Measurements from ENCODE around the gene RNF141.
A peak's percentile ranks its signal among the peaks of the same experiment; 100 is the strongest.

The RNF141 gene

GRCh38 chr11:10551845-10552352 lies 10.9 kb upstream of the RNF141 start:
- no peak overlapping the region for H3K9ac ChIP-seq (ENCODE audit: low read length)
- no peak overlapping the region for H3K14ac ChIP-seq (ENCODE audit: low read length in 2 of 2)
- H3K9me3 ChIP-seq (ENCODE audit: control insufficient read depth, low read length) = no peaks in the 10 kb centered on the region
- H2AK5ac ChIP-seq (ENCODE audit: low read length, severe bottlenecking) = no peak overlapping the region
- no peak overlapping the region for H3K4me3 ChIP-seq (ENCODE audit: insufficient read depth in 1 of 2, low read depth in 1 of 2, low read length in 2 of 2)
- no peak overlapping the region for H2BK5ac ChIP-seq (ENCODE audit: low read depth, low read length, poor library complexity, severe bottlenecking)
- no peak overlapping the region for H3K4ac ChIP-seq (ENCODE audit: low read depth in 1 of 2, low read length in 2 of 2)
- no peaks in the 10 kb centered on the region for H3K4me1 ChIP-seq (ENCODE audit: control insufficient read depth, insufficient read depth, low read depth, low read length)
- H2BK12ac ChIP-seq (ENCODE audit: low read length in 2 of 2) = no peak overlapping the region
- H2AFZ ChIP-seq (ENCODE audit: low read depth, low read length) = no peak overlapping the region
- no peak overlapping the region for H2BK15ac ChIP-seq (ENCODE audit: low read depth, poor library complexity, severe bottlenecking)
- WGBS = 96% methylated on average over 3 of the region's 3 CpGs
- H3K27me3 ChIP-seq (ENCODE audit: control insufficient read depth in 1 of 2, insufficient read depth in 1 of 2, low read length in 2 of 2) = no peaks in the 10 kb centered on the region
- no peak overlapping the region for H3K23ac ChIP-seq (ENCODE audit: low read length in 2 of 2)
- H3K79me1 ChIP-seq (replicated peaks; ENCODE audit: low read length, poor library complexity, severe bottlenecking) = no peaks in the 10 kb centered on the region
- H3K36me3 ChIP-seq (ENCODE audit: control insufficient read depth in 1 of 2, insufficient read depth in 2 of 2, low read depth in 1 of 2, low read length in 2 of 2) = no peaks in the 10 kb centered on the region
- H4K91ac ChIP-seq (ENCODE audit: low read length) = no peak overlapping the region
- H3K27ac ChIP-seq (ENCODE audit: low read length, poor library complexity, severe bottlenecking) = no peak overlapping the region
- no peak overlapping the region for H4K8ac ChIP-seq (ENCODE audit: low read length)
- no peak overlapping the region for H3K18ac ChIP-seq (ENCODE audit: low read depth in 1 of 2, low read length in 2 of 2)
- no peak overlapping the region for H2BK120ac ChIP-seq (ENCODE audit: low read depth, low read length)
- H3K4me2 ChIP-seq (ENCODE audit: low read length, poor library complexity, severe bottlenecking) = no peak overlapping the region
- no peak for DNase-seq

GRCh38 chr11:10551290-10551592 lies 10.3 kb upstream of the RNF141 start:
- H2BK5ac ChIP-seq (ENCODE audit: low read depth, low read length, poor library complexity, severe bottlenecking) = no peak overlapping the region
- H3K9ac ChIP-seq (ENCODE audit: low read length) = peak overlapping the region; percentile 70
- H3K4me1 ChIP-seq (ENCODE audit: control insufficient read depth, insufficient read depth, low read depth, low read length) = no peaks in the 10 kb centered on the region
- no peak overlapping the region for H2AK5ac ChIP-seq (ENCODE audit: low read length, severe bottlenecking)
- no peak overlapping the region for H3K14ac ChIP-seq (ENCODE audit: low read length in 2 of 2)
- no peaks in the 10 kb centered on the region for H3K36me3 ChIP-seq (ENCODE audit: control insufficient read depth in 1 of 2, insufficient read depth in 2 of 2, low read depth in 1 of 2, low read length in 2 of 2)
- no peaks in the 10 kb centered on the region for H3K79me1 ChIP-seq (replicated peaks; ENCODE audit: low read length, poor library complexity, severe bottlenecking)
- no peak overlapping the region for H3K18ac ChIP-seq (ENCODE audit: low read depth in 1 of 2, low read length in 2 of 2)
- H3K4ac ChIP-seq (ENCODE audit: low read depth in 1 of 2, low read length in 2 of 2) = no peak overlapping the region
- 94% methylated on average over 3 of the region's 4 CpGs for WGBS
- H2BK12ac ChIP-seq (ENCODE audit: low read length in 2 of 2) = no peak overlapping the region
- no peak overlapping the region for H3K4me2 ChIP-seq (ENCODE audit: low read length, poor library complexity, severe bottlenecking)
- no peak overlapping the region for H4K8ac ChIP-seq (ENCODE audit: low read length)
- no peak overlapping the region for H2BK15ac ChIP-seq (ENCODE audit: low read depth, poor library complexity, severe bottlenecking)
- no peak overlapping the region for H3K27ac ChIP-seq (ENCODE audit: low read length, poor library complexity, severe bottlenecking)
- no peak overlapping the region for H2BK120ac ChIP-seq (ENCODE audit: low read depth, low read length)
- no peak for DNase-seq
- H4K91ac ChIP-seq (ENCODE audit: low read length) = no peak overlapping the region
- no peak overlapping the region for H3K23ac ChIP-seq (ENCODE audit: low read length in 2 of 2)
- no peak overlapping the region for H2AFZ ChIP-seq (ENCODE audit: low read depth, low read length)
- H3K4me3 ChIP-seq (ENCODE audit: insufficient read depth in 1 of 2, low read depth in 1 of 2, low read length in 2 of 2) = peak overlapping the region in 1 of 2 experiments; percentile 15
- no peaks in the 10 kb centered on the region for H3K27me3 ChIP-seq (ENCODE audit: control insufficient read depth in 1 of 2, insufficient read depth in 1 of 2, low read length in 2 of 2)
- H3K9me3 ChIP-seq (ENCODE audit: control insufficient read depth, low read length) = no peaks in the 10 kb centered on the region

DNA sequence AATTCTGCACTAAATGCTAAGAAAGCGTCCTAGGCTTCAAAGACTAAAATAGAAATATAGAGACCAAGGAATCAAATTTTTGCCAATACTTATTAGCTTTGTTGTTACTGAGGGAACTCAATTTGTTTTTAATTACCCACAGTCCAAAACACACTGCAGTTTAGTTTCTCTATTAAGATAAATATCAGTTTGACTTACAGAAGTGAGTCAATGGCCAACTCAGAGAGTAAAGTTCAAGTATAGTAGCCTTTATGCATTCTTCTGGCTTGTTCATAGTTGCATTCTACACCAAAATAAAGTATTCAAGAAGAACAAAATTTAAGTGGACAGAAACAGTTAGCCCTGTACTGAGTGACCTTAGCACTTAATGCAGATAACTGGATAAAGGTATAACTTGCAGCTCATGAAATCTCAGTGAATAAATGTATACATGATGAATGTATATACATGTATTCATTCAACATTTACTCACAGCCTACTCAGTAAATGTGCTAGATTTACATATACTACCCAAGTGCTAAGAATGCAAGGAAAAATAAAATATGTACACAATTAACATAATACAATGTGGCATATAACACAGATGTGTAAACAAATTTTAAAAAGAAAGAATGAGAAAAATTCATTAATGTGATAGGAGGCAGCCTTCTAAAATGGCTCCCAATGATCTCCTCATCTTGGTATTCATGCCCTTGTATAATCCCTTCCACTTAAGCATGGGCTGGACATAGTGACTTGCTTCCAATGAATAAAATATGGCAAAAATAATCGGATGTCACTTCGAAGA lies 9.7 kb upstream of the RNF141 start:
- Histone ChIP-seq H3K23ac (ENCODE audit: low read length in 2 of 2) (no peak overlapping the region), H2BK5ac (ENCODE audit: low read depth, low read length, poor library complexity, severe bottlenecking) (no peak overlapping the region), H3K14ac (ENCODE audit: low read length in 2 of 2) (no peak overlapping the region), H3K4ac (ENCODE audit: low read depth in 1 of 2, low read length in 2 of 2) (no peak overlapping the region), H3K4me1 (ENCODE audit: control insufficient read depth, insufficient read depth, low read depth, low read length) (no peaks in the 10 kb centered on the region), H3K4me2 (ENCODE audit: low read length, poor library complexity, severe bottlenecking) (no peak overlapping the region), H3K18ac (ENCODE audit: low read depth in 1 of 2, low read length in 2 of 2) (no peak overlapping the region), H2AK5ac (ENCODE audit: low read length, severe bottlenecking) (no peak overlapping the region), H4K8ac (ENCODE audit: low read length) (no peak overlapping the region), H4K91ac (ENCODE audit: low read length) (no peak overlapping the region), H3K4me3 (ENCODE audit: insufficient read depth in 1 of 2, low read depth in 1 of 2, low read length in 2 of 2) (peak overlapping the region in 1 of 2 experiments; percentile 15), H3K79me1 (replicated peaks; ENCODE audit: low read length, poor library complexity, severe bottlenecking) (no peaks in the 10 kb centered on the region), H3K9ac (ENCODE audit: low read length) (peak overlapping the region; percentile 70), H3K27ac (ENCODE audit: low read length, poor library complexity, severe bottlenecking) (no peak overlapping the region), H2BK12ac (ENCODE audit: low read length in 2 of 2) (no peak overlapping the region), H2BK120ac (ENCODE audit: low read depth, low read length) (no peak overlapping the region), H3K9me3 (ENCODE audit: control insufficient read depth, low read length) (no peaks in the 10 kb centered on the region), H2BK15ac (ENCODE audit: low read depth, poor library complexity, severe bottlenecking) (no peak overlapping the region), H2AFZ (ENCODE audit: low read depth, low read length) (no peak overlapping the region), H3K27me3 (ENCODE audit: control insufficient read depth in 1 of 2, insufficient read depth in 1 of 2, low read length in 2 of 2) (no peaks in the 10 kb centered on the region), H3K36me3 (ENCODE audit: control insufficient read depth in 1 of 2, insufficient read depth in 2 of 2, low read depth in 1 of 2, low read length in 2 of 2) (no peaks in the 10 kb centered on the region)
- DNase-seq = peak; percentile 75
- 100% methylated on average over 2 of the region's 3 CpGs for WGBS

DNA sequence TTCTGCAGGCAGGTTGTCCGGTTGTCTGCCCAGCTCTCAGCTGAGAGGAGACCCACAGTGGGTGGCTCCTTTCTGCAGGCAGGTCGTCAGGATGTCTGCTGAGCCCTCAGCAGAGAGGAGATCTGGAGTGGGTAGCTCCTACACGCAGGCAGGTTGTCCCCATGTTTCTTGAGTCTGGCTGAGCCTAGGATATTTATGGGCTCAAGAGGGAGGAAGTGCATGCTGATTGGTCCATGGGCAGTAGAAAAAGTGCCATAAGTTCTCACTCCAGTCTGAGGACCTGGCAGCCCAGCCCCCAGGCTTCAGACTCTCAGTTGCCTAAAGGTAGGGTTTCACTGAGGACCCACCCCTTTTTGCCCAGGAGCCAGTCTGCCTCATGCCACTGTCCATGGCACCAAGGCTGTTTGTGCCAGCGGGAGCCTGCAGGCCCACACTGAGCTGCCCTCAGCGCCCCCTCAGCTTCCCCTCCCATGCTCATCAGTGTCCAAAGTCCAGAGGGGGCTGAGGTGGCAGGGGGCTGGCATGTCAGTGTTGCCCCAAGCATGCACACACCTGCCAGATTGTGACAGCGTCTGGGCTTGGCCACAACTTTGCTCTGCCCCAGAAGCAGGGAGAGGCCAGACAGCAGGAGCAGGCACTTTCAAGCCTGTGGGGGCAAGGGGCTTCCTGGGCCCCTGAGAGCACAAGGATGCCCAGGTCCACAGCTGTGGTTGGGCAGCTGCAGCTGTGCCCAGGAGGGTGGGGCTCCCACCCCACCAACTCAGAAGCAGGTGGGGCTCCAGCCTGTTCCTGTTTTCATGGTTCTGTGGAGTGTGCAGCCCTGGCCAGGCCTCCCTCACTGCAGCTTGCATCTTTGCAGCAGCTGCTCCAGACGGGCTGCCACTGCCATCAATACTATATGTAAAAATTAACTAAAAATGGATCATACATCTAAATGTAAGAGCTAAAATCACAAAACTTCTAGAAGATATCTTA lies 3.8 kb upstream of the RNF141 start:
- Histone ChIP-seq H3K4ac (ENCODE audit: low read depth in 1 of 2, low read length in 2 of 2) (no peak overlapping the region), H2BK12ac (ENCODE audit: low read length in 2 of 2) (no peak overlapping the region), H3K18ac (ENCODE audit: low read depth in 1 of 2, low read length in 2 of 2) (no peak overlapping the region), H3K4me1 (ENCODE audit: control insufficient read depth, insufficient read depth, low read depth, low read length) (no peaks in the 10 kb centered on the region), H3K14ac (ENCODE audit: low read length in 2 of 2) (peak overlapping the region in 1 of 2 experiments; percentile 30), H3K4me2 (ENCODE audit: low read length, poor library complexity, severe bottlenecking) (no peak overlapping the region), H2AFZ (ENCODE audit: low read depth, low read length) (no peak overlapping the region), H3K27me3 (ENCODE audit: control insufficient read depth in 1 of 2, insufficient read depth in 1 of 2, low read length in 2 of 2) (no peaks in the 10 kb centered on the region), H3K4me3 (ENCODE audit: insufficient read depth in 1 of 2, low read depth in 1 of 2, low read length in 2 of 2) (no peak overlapping the region), H3K27ac (ENCODE audit: low read length, poor library complexity, severe bottlenecking) (no peak overlapping the region), H2BK5ac (ENCODE audit: low read depth, low read length, poor library complexity, severe bottlenecking) (no peak overlapping the region), H3K36me3 (ENCODE audit: control insufficient read depth in 1 of 2, insufficient read depth in 2 of 2, low read depth in 1 of 2, low read length in 2 of 2) (no peaks in the 10 kb centered on the region), H2BK15ac (ENCODE audit: low read depth, poor library complexity, severe bottlenecking) (no peak overlapping the region), H2BK120ac (ENCODE audit: low read depth, low read length) (no peak overlapping the region), H3K79me1 (replicated peaks; ENCODE audit: low read length, poor library complexity, severe bottlenecking) (peaks cover 2% of the 10 kb centered on the region), H4K91ac (ENCODE audit: low read length) (peak overlapping the region; percentile 28), H4K8ac (ENCODE audit: low read length) (no peak overlapping the region), H3K9ac (ENCODE audit: low read length) (no peak overlapping the region), H3K23ac (ENCODE audit: low read length in 2 of 2) (no peak overlapping the region), H3K9me3 (ENCODE audit: control insufficient read depth, low read length) (no peaks in the 10 kb centered on the region), H2AK5ac (ENCODE audit: low read length, severe bottlenecking) (no peak overlapping the region)
- WGBS = 76% methylated on average over 6 of the region's 7 CpGs
- DNase-seq = no peak

All from mesenchymal stem cell (in vitro differentiated cells and primary cell).